Posterior cingulate gyrus (tissue), 11 donors: ENCODE data around the gene LMBR1.
"Not testable (repeated sequence)": the region's sequence is repeated elsewhere in the genome, so short reads cannot be mapped to it uniquely, and the experiment has no call there.

ENCODE experiments used
- DNase-seq, 10 donors: peaks; one replicate each; pipeline versions ENCODE4 v3.0.0 to v3.0.0-alpha.2; 2020 to 2021; ENCODE audit warnings: mixed read lengths in 3 of 10
- intact Hi-C: fragments of 100-400 bp; cut with DNase I; formaldehyde crosslinking; loops from one replicate; pipeline ENCODE4 v1.15.1; 2023

The LMBR1 gene

GRCh38 chr7:156816943-156817572 is 75.9 kb downstream of the LMBR1 start:
- intact Hi-C loops = loop anchor here (2.0 kb wide), 1 partner anchor 1020 kb away; no protein-coding TSS in a partner anchor
- no peak for DNase-seq

- intact Hi-C loops = no loop called here
- DNase-seq = no peak
These were observed 81.3 kb downstream of the LMBR1 start for GRCh38 chr7:156811706-156812105.

- intact Hi-C loops, DNase-seq: not testable (repeated sequence)
These were observed 89.3 kb downstream of the LMBR1 start for GRCh38 chr7:156803656-156804055.

GRCh38 chr7:156802214-156802613 is 90.8 kb downstream of the LMBR1 start:
- DNase-seq = no peak
- intact Hi-C loops = no loop called here

GRCh38 chr7:156795415-156795814 is 97.6 kb downstream of the LMBR1 start:
- DNase-seq = no peak
- intact Hi-C loops = no loop called here

GRCh38 chr7:156793334-156793733 is 99.6 kb downstream of the LMBR1 start:
- intact Hi-C loops = no loop called here
- no peak for DNase-seq

- intact Hi-C loops = no loop called here
These were observed 100.4 kb downstream of the LMBR1 start for GRCh38 chr7:156792611-156793010.

GRCh38 chr7:156791241-156791640 is 101.7 kb downstream of the LMBR1 start:
- no peak for DNase-seq
- intact Hi-C loops = no loop called here

More at GRCh38 chr7:156792611-156793010, 100.4 kb downstream of the LMBR1 start:
- DNase-seq = no peak

- intact Hi-C loops = no loop called here
- no peak for DNase-seq
These were observed 102.7 kb downstream of the LMBR1 start for GRCh38 chr7:156790264-156790663.

- DNase-seq = no peak
- intact Hi-C loops = no loop called here
These were observed 106.9 kb downstream of the LMBR1 start for GRCh38 chr7:156785998-156786543.

- no peak for DNase-seq
- intact Hi-C loops = no loop called here
These were observed 109.1 kb downstream of the LMBR1 start for GRCh38 chr7:156783864-156784263.

GRCh38 chr7:156781972-156782371 is 111.0 kb downstream of the LMBR1 start:
- intact Hi-C loops = no loop called here
- DNase-seq = no peak

- intact Hi-C loops = no loop called here
- DNase-seq = no peak
These were observed 112.1 kb downstream of the LMBR1 start for GRCh38 chr7:156780724-156781455.

GRCh38 chr7:156778668-156779067 is 114.3 kb downstream of the LMBR1 start:
- DNase-seq = no peak
- intact Hi-C loops = no loop called here

- intact Hi-C loops = no loop called here
- no peak for DNase-seq
These were observed 114.8 kb downstream of the LMBR1 start for GRCh38 chr7:156778201-156778600.

- intact Hi-C loops = no loop called here
These were observed 115.5 kb downstream of the LMBR1 start for GRCh38 chr7:156777364-156778069.

GRCh38 chr7:156776527-156776926 is 116.5 kb downstream of the LMBR1 start:
- intact Hi-C loops = no loop called here
- no peak for DNase-seq

More at GRCh38 chr7:156777364-156778069, 115.5 kb downstream of the LMBR1 start:
- no peak for DNase-seq

GRCh38 chr7:156773966-156774365 is 119.0 kb downstream of the LMBR1 start:
- no peak for DNase-seq
- intact Hi-C loops = no loop called here

- intact Hi-C loops = no loop called here
- DNase-seq = no peak
These were observed 120.3 kb downstream of the LMBR1 start for GRCh38 chr7:156772725-156773124.

- intact Hi-C loops = loop anchor here (10.0 kb wide), 1 partner anchor 124 kb away; the partner anchor contains the start of gene RNF32
- DNase-seq = no peak
These were observed 124.1 kb downstream of the LMBR1 start for GRCh38 chr7:156768698-156769472.
